UCSD-AML1 (cell line): ENCODE measurements around the gene GTF3C4.
"Not testable (repeated sequence)": the region's sequence is repeated elsewhere in the genome, so short reads cannot be mapped to it uniquely, and the experiment has no call there.

Source experiments
- DNase-seq: peaks from one replicate; lab custom pipeline; 2025; ENCODE audit not compliant: unreplicated experiment; lab: John Stamatoyannopoulos, UW

The GTF3C4 gene

GRCh38 chr9:132699956-132700355 lies 29.7 kb downstream of the GTF3C4 start:
- DNase-seq = no peak

- DNase-seq = no peak
Observed at GRCh38 chr9:132702254-132702653, 32.0 kb downstream of the GTF3C4 start.

GRCh38 chr9:132703336-132703735 lies 33.1 kb downstream of the GTF3C4 start:
- no peak for DNase-seq

GRCh38 chr9:132708239-132708638 lies 38.0 kb downstream of the GTF3C4 start:
- no peak for DNase-seq

GRCh38 chr9:132708769-132709430 lies 38.6 kb downstream of the GTF3C4 start:
- DNase-seq = no peak

- no peak for DNase-seq
Observed at GRCh38 chr9:132710333-132710732, 40.1 kb downstream of the GTF3C4 start.

- not testable (repeated sequence) for DNase-seq
Observed at GRCh38 chr9:132711152-132711551, 40.9 kb downstream of the GTF3C4 start.

GRCh38 chr9:132711846-132712245 lies 41.6 kb downstream of the GTF3C4 start:
- DNase-seq = no peak

GRCh38 chr9:132712753-132713152 lies 42.5 kb downstream of the GTF3C4 start:
- no peak for DNase-seq

- DNase-seq = no peak
Observed at GRCh38 chr9:132716007-132716406, 45.7 kb downstream of the GTF3C4 start.

- DNase-seq = no peak
Observed at GRCh38 chr9:132717326-132717945, 47.2 kb downstream of the GTF3C4 start.

GRCh38 chr9:132718381-132718928 lies 48.2 kb downstream of the GTF3C4 start:
- DNase-seq = not testable (repeated sequence)

GRCh38 chr9:132721661-132722060 lies 51.4 kb downstream of the GTF3C4 start:
- DNase-seq = no peak

- DNase-seq = no peak
Observed at GRCh38 chr9:132722564-132723065, 52.4 kb downstream of the GTF3C4 start.

- no peak for DNase-seq
Observed at GRCh38 chr9:132723809-132724208, 53.5 kb downstream of the GTF3C4 start.

GRCh38 chr9:132725306-132725705 lies 55.0 kb downstream of the GTF3C4 start:
- no peak for DNase-seq

GRCh38 chr9:132726576-132727130 lies 56.4 kb downstream of the GTF3C4 start:
- no peak for DNase-seq

- DNase-seq = no peak
Observed at GRCh38 chr9:132728071-132728470, 57.8 kb downstream of the GTF3C4 start.

GRCh38 chr9:132728497-132728896 lies 58.2 kb downstream of the GTF3C4 start:
- no peak for DNase-seq

- DNase-seq = no peak
Observed at GRCh38 chr9:132729235-132729890, 59.1 kb downstream of the GTF3C4 start.
